ENCODE data around the gene XYLT1.

DNA sequence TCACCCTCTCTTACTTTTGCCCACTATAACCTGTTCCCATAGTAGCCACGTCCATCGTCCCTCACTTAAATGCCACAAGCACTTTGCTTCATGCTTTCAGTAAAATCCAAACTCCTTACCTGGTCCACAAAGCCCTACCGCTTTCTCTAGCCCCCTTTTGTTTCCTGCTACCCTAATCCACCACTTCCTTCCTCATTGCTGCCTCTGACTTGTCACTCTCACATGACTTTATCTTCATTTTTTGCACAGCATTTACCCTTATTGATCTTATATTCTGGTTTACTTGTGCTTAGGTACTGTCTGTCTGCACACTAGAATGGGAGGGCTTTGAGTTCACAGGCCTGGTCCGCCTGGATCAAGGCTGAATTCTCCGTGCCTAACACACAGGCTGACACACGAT lies 340.0 kb downstream of the XYLT1 start:
- TF ChIP-seq, protein P1, sequence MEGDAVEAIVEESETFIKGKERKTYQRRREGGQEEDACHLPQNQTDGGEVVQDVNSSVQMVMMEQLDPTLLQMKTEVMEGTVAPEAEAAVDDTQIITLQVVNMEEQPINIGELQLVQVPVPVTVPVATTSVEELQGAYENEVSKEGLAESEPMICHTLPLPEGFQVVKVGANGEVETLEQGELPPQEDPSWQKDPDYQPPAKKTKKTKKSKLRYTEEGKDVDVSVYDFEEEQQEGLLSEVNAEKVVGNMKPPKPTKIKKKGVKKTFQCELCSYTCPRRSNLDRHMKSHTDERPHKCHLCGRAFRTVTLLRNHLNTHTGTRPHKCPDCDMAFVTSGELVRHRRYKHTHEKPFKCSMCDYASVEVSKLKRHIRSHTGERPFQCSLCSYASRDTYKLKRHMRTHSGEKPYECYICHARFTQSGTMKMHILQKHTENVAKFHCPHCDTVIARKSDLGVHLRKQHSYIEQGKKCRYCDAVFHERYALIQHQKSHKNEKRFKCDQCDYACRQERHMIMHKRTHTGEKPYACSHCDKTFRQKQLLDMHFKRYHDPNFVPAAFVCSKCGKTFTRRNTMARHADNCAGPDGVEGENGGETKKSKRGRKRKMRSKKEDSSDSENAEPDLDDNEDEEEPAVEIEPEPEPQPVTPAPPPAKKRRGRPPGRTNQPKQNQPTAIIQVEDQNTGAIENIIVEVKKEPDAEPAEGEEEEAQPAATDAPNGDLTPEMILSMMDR (IDR thresholded peaks at IDR 0.05): no peak
- no peak for TF ChIP-seq POLR2A (IDR thresholded peaks at IDR 0.05)

All from esophagus squamous epithelium (tissue), 4 donors.